IMR-90 (cell line): ENCODE results near the gene CPEB1. TPM values are rescaled to one million over a fixed set of nuclear protein-coding genes. Genes with fewer than 3 reads are reported as not detected.

Experiments used
- ATAC-seq: fragments of 200-7000 bp; cut with Tn5 transposase; 2 replicates; pipeline ENCODE4 v1.9.1; 2020; ENCODE audit warnings: low read depth, mild to moderate bottlenecking, moderate library complexity
- BruUV-seq: library from RNA; stranded (reverse); fragments of 400-500 nt; replicated peaks from 2 replicates; lab custom pipeline; 2021; lab: Mats Ljungman, UMichigan
- CTCF ChIA-PET: fragments of 300-600 bp; formaldehyde crosslinking; extraction: SDS; loops from one replicate; lab custom pipeline; 2021; ENCODE audit warnings: antibody characterized with exemption; lab: Yijun Ruan, JAX
- POLR2A ChIA-PET: fragments of 300-600 bp; sonication (Branson Sonifier 250); formaldehyde crosslinking; loops from one replicate; lab custom pipeline; 2022; ENCODE audit warnings: antibody characterized with exemption; ENCODE audit not compliant: unreplicated experiment; lab: Charles Lee
- DNase-seq: peaks from one replicate; pipeline ENCODE4 v3.0.0; 2013
- H2AFZ ChIP-seq: replicated peaks from 2 replicates; pipeline ENCODE3; 2013; ENCODE audit warnings: low read length, mild to moderate bottlenecking; ENCODE audit not compliant: poor library complexity
- H2AK5ac ChIP-seq: 2 replicates; pipeline ENCODE4 v1.6.1; 2013; ENCODE audit warnings: low read depth, low read length, inconsistent platforms
- H2AK9ac ChIP-seq: replicated peaks from 2 replicates; pipeline ENCODE3; 2013; ENCODE audit warnings: mild to moderate bottlenecking, low read depth, low read length, moderate library complexity; ENCODE audit not compliant: poor library complexity
- H2BK120ac ChIP-seq: 2 replicates; pipeline ENCODE4 v1.6.1; 2013; ENCODE audit warnings: low read depth, low read length, inconsistent platforms
- H2BK15ac ChIP-seq: 3 replicates; pipeline ENCODE4 v1.6.1; 2013; ENCODE audit warnings: low read depth, low read length, inconsistent platforms
- H2BK20ac ChIP-seq: 2 replicates; pipeline ENCODE4 v1.6.1; 2013; ENCODE audit warnings: low read depth, mild to moderate bottlenecking, inconsistent platforms, low read length, moderate library complexity
- H2BK5ac ChIP-seq: 2 replicates; pipeline ENCODE4 v1.6.1; 2013; ENCODE audit warnings: mild to moderate bottlenecking, low read depth, low read length, inconsistent platforms; ENCODE audit not compliant: poor library complexity, severe bottlenecking
- H3K14ac ChIP-seq: replicated peaks from 2 replicates; pipeline ENCODE4 v1.6.1; 2013; ENCODE audit warnings: low read depth, low read length, inconsistent platforms
- H3K18ac ChIP-seq: 2 replicates; pipeline ENCODE4 v1.6.1; 2013; ENCODE audit warnings: low read depth, low read length, control low read depth
- H3K23ac ChIP-seq: 2 replicates; pipeline ENCODE4 v1.6.1; 2013; ENCODE audit warnings: low read depth, low read length, inconsistent platforms
- H3K27ac ChIP-seq: 2 replicates; pipeline ENCODE4 v1.5.1; 2013; ENCODE audit warnings: mild to moderate bottlenecking, control low read depth, low read length; ENCODE audit not compliant: insufficient read depth
- H3K27me3 ChIP-seq: 2 replicates; pipeline ENCODE4 v1.6.1; 2013; ENCODE audit warnings: low read length; ENCODE audit not compliant: control insufficient read depth, insufficient read depth
- H3K36me3 ChIP-seq: 2 replicates; pipeline ENCODE4 v1.6.1; 2013; ENCODE audit warnings: low read length, mixed read lengths; ENCODE audit not compliant: control insufficient read depth, insufficient read depth
- H3K4ac ChIP-seq: 2 replicates; pipeline ENCODE4 v1.6.1; 2013; ENCODE audit warnings: low read depth, low read length, inconsistent platforms
- H3K4me1 ChIP-seq: 2 replicates; pipeline ENCODE4 v1.6.1; 2013; ENCODE audit warnings: low read length, mixed read lengths; ENCODE audit not compliant: control insufficient read depth, insufficient read depth
- H3K4me2 ChIP-seq: 2 replicates; pipeline ENCODE4 v1.6.1; 2013; ENCODE audit warnings: low read depth, mild to moderate bottlenecking, control low read depth, low read length, moderate library complexity
- H3K4me3 ChIP-seq: 2 replicates; pipeline ENCODE4 v1.5.1; 2013; ENCODE audit warnings: low read depth, mild to moderate bottlenecking, control low read depth, low read length, moderate library complexity; ENCODE audit not compliant: insufficient read depth
- H3K56ac ChIP-seq: 2 replicates; pipeline ENCODE4 v1.6.1; 2013; ENCODE audit warnings: low read length, inconsistent platforms; ENCODE audit not compliant: insufficient read depth; ENCODE audit errors: extremely low read depth
- H3K79me1 ChIP-seq, 2 experiments: 2 replicates each; pipeline ENCODE4 v1.6.1; 2013; ENCODE audit warnings: low read length in 2 of 2, inconsistent platforms in 1 of 2, low read depth in 1 of 2
- H3K9ac ChIP-seq: 2 replicates; pipeline ENCODE4 v1.6.1; 2013; ENCODE audit warnings: low read depth, low read length, control low read depth
- H3K9me1 ChIP-seq: 2 replicates; pipeline ENCODE4 v1.6.1; 2013; ENCODE audit warnings: low read length, inconsistent platforms; ENCODE audit not compliant: insufficient read depth
- H3K9me3 ChIP-seq: 2 replicates; pipeline ENCODE4 v1.6.1; 2013; ENCODE audit warnings: low read length; ENCODE audit not compliant: control insufficient read depth, insufficient read depth
- H4K20me1 ChIP-seq: 2 replicates; pipeline ENCODE4 v1.6.1; 2013; ENCODE audit warnings: low read length, inconsistent platforms; ENCODE audit not compliant: insufficient read depth
- H4K5ac ChIP-seq: 2 replicates; pipeline ENCODE4 v1.6.1; 2013; ENCODE audit warnings: mild to moderate bottlenecking, low read depth, low read length, control low read depth
- H4K8ac ChIP-seq, 2 experiments: 2 replicates each; pipeline ENCODE4 v1.6.1; 2013; ENCODE audit warnings: low read depth in 2 of 2, low read length in 2 of 2, control low read depth in 1 of 2, inconsistent platforms in 1 of 2
- H4K91ac ChIP-seq: 2 replicates; pipeline ENCODE4 v1.6.1; 2013; ENCODE audit warnings: low read depth, low read length, inconsistent platforms; ENCODE audit not compliant: insufficient read depth
- BHLHE40 ChIP-seq: fragments of 150-350 bp; IDR thresholded peaks from 2 replicates; pipeline ENCODE4 v1.6.1; 2016; ENCODE audit warnings: mild to moderate bottlenecking, low read depth, low read length
- CEBPB ChIP-seq: IDR thresholded peaks from 2 replicates; pipeline ENCODE4 v1.6.1; 2012; ENCODE audit warnings: low read depth, low read length, improper control_type of control experiment
- ELK1 ChIP-seq: fragments of 150-350 bp; IDR thresholded peaks from 2 replicates; pipeline ENCODE4 v1.6.1; 2016; ENCODE audit warnings: low read depth, mild to moderate bottlenecking, low read length, moderate library complexity, borderline replicate concordance
- FOS ChIP-seq: fragments of 150-350 bp; IDR thresholded peaks from 2 replicates; pipeline ENCODE4 v1.6.1; 2016; ENCODE audit warnings: low read depth, low read length
- MAFK ChIP-seq: IDR thresholded peaks from 2 replicates; pipeline ENCODE4 v1.6.1; 2012; ENCODE audit warnings: low read depth, low read length, improper control_type of control experiment
- MAZ ChIP-seq: IDR thresholded peaks from 2 replicates; pipeline ENCODE4 v1.6.1; 2012; ENCODE audit warnings: low read depth, mild to moderate bottlenecking, low read length, improper control_type of control experiment, moderate library complexity, borderline replicate concordance
- NFE2L2 ChIP-seq: fragments of 150-350 bp; IDR thresholded peaks from 2 replicates; pipeline ENCODE4 v1.6.1; 2016; ENCODE audit warnings: low read depth, mild to moderate bottlenecking, low read length
- POLR2A ChIP-seq: IDR thresholded peaks from 2 replicates; pipeline ENCODE4 v1.6.1; 2012; ENCODE audit warnings: mild to moderate bottlenecking, low read depth, low read length
- RCOR1 ChIP-seq: IDR thresholded peaks from 2 replicates; pipeline ENCODE4 v1.6.1; 2012; ENCODE audit warnings: mild to moderate bottlenecking, low read length, improper control_type of control experiment; ENCODE audit not compliant: insufficient replicate concordance
- WGBS, 2 experiments: methylation state at CpG; one replicate each; pipeline versions ENCODE4 v1.1.5 to v1.1.7; 2013; ENCODE audit warnings: missing lambda C conversion rate in 2 of 2; ENCODE audit not compliant: insufficient read length in 1 of 2; ENCODE audit errors: extremely low coverage in 2 of 2; 5-methylcytosine and 5-hydroxymethylcytosine counted together
- dilution Hi-C: fragments of 300-500 bp; cut with HindIII; formaldehyde crosslinking; loops from one replicate; pipeline ENCODE4 v1.14.3; 2018; ENCODE audit warnings: low sequenced_read_pairs; ENCODE audit not compliant: unreplicated experiment
- in situ Hi-C: fragments of 300-500 bp; cut with MboI; formaldehyde crosslinking; loops from 3 replicates; pipeline ENCODE4 v1.14.3; 2019; ENCODE audit warnings: low sequenced_read_pairs, inconsistent platforms, mixed read lengths
- intact Hi-C: fragments of 100-400 bp; cut with micrococcal nuclease; formaldehyde crosslinking; loops from 2 replicates; pipeline ENCODE4 v1.10.0; 2022
- polyA plus RNA-seq, 3 experiments: library from polyadenylated mRNA; depleted of rRNA; stranded (reverse); fragments of >200 nt; gene quantifications; 2 replicates each; pipeline ENCODE4 v1.2.3, GENCODE V29; 2012; ENCODE audit warnings: low replicate concordance in 1 of 3
- total RNA-seq: library from RNA; depleted of rRNA; stranded (reverse); fragments of >200 nt; gene quantifications from 2 replicates; pipeline ENCODE4 v1.2.3, GENCODE V29; 2012
- TF ChIP-seq, protein P1 (sequence below): fragments of 150-350 bp; IDR thresholded peaks from 2 replicates; pipeline ENCODE4 v1.6.1; 2017; ENCODE audit warnings: mild to moderate bottlenecking, antibody characterized with exemption, low read length, low read depth

Gene CPEB1
- total and polyA plus RNA-seq, 2 of the 4 experiments (the other 2 are of a cell fraction): 8.9 to 12.5 TPM

DNA sequence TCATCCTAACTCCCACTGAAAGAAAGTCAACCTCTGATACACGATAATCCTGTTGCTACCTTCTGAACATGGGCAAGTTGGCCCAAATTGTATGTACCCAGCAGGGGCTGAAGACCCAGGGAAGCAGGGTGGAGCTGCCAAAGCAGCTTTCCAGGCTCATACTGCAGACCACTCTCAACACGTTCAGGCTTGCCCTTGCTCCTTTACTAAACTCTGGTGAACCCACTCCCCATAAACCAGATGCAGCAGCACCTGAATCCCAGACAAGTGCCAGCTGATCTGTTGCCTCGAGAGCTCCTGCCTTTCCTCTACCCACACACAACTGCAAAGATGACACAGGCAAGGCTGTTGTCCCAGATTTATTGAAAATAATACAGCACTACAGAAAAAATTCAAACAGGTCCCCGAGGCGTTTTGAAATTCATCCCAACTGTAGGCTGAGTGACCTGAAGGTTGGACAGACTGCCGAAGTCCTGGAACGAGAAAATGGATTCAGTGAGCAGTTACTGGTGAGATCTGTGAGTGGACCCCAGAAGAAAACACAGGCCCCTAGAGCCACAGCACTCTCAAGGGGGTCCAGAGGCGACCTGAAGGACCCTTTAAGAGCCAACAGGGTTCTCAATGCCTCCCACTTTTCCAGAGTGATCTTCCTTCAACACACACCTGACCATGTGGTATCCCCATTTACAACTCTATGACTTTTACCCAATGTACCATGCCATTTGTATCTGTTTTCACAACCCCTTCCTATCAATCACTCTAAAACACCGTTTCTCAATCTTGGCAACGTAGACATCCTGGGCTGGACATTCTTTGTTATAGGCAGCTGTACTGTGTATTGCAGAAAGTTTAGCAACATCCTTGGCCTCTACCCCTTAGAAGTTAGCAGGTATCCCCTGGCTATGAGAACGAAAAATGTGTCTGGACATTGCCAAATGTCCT is 110.5 kb downstream of the CPEB1 start:
- no peak overlapping the region for H3K18ac ChIP-seq
- H3K4me2 ChIP-seq: no peak overlapping the region
- H2BK15ac ChIP-seq: no peak overlapping the region
- no peaks in the 10 kb centered on the region for H3K27me3 ChIP-seq
- no TSS peak for BruUV-seq
- peaks cover 50% of the 10 kb centered on the region for H4K20me1 ChIP-seq
- no peak overlapping the region for H3K14ac ChIP-seq
- H3K9me3 ChIP-seq: no peaks in the 10 kb centered on the region
- H3K27ac ChIP-seq: peak overlapping the region; percentile 12; the same call in 1 of the 2 replicates
- intact Hi-C loops: no loop called here
- DNase-seq (no peak), ATAC-seq (no peak)
- in situ Hi-C loops: loop anchor here (10.0 kb wide), 3 partner anchors 162 to 468 kb away; no protein-coding TSS in a partner anchor
- ChIA-PET CTCF (no interaction called here), POLR2A (no interaction called here)
- H3K23ac ChIP-seq: no peak overlapping the region
- H2BK120ac ChIP-seq: no peak overlapping the region
- H3K9me1 ChIP-seq: no peaks in the 10 kb centered on the region
- no peak overlapping the region for H4K5ac ChIP-seq
- H3K9ac ChIP-seq: no peak overlapping the region
- H2AK9ac ChIP-seq: peak overlapping the region; percentile 63
- no peak overlapping the region for H2AFZ ChIP-seq
- H4K91ac ChIP-seq: no peak overlapping the region
- dilution Hi-C loops: no loop called here
- no peak overlapping the region for H2AK5ac ChIP-seq
- H3K36me3 ChIP-seq: peaks cover 45% of the 10 kb centered on the region
- H3K56ac ChIP-seq: no peak overlapping the region
- H3K4me1 ChIP-seq: peaks cover 3% of the 10 kb centered on the region
- H2BK5ac ChIP-seq: no peak overlapping the region
- H4K8ac ChIP-seq: no peak overlapping the region
- H3K4ac ChIP-seq: no peak overlapping the region
- peaks cover 35 to 56% of the 10 kb centered on the region in 2 experiments for H3K79me1 ChIP-seq
- TF ChIP-seq MAFK (no peak), FOS (no peak), RCOR1 (no peak), CEBPB (no peak), BHLHE40 (no peak), ELK1 (no peak), NFE2L2 (no peak), POLR2A (no peak), MAZ (no peak)
- TF ChIP-seq, protein P1, sequence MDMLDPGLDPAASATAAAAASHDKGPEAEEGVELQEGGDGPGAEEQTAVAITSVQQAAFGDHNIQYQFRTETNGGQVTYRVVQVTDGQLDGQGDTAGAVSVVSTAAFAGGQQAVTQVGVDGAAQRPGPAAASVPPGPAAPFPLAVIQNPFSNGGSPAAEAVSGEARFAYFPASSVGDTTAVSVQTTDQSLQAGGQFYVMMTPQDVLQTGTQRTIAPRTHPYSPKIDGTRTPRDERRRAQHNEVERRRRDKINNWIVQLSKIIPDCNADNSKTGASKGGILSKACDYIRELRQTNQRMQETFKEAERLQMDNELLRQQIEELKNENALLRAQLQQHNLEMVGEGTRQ: no peak
- H2BK20ac ChIP-seq: no peak overlapping the region
- no peak overlapping the region for H3K4me3 ChIP-seq
- 81% methylated on average over 3 of the region's 11 CpGs; no CpG with 5 or more reads in 1 of the 2 experiments for WGBS, 2 experiments
